ENCODE measurements around the gene NEDD4.
"Not testable (repeated sequence)": the region's sequence is repeated elsewhere in the genome, so short reads cannot be mapped to it uniquely, and the experiment has no call there.

Gene NEDD4

DNA sequence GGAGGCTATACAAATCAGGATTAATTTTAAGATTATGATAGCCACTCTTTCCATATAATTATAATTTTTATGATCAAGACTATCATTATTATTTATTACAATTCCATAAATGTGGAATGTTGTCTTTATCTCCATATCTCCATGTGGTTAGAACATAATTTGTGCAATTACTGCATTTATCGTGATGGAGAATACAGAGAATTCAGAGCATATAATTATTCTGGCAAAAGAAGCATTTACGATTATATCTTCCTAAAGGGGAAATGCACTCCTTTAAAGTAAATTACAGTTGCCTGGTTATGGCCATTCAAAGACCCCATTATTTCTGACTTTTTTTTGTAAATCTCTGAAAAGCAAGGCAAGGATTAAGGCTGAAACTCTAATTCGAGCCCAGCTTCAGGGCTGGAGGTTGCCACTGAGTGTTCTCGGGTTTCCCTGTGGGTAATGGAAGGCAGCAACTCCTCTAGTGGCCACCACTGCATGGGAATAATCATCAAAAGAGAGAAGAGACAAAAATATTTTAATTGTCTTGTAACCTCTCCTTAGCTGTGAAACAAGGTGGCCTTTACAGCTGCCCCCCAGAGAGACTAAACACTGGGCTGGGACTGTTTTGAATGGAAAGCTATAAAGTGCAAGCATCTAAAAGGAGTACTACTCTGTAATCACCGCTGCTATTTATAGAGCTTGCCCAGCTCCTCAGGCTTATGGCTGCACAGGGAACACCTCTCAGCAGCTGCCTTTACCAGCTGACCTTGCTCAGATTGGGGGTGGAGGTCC is 190.6 kb downstream of the NEDD4 start:
- Histone ChIP-seq H3K4me1 (ENCODE audit: control insufficient read depth, insufficient read depth, low read length, poor library complexity, severe bottlenecking) (peaks cover 32% of the 10 kb centered on the region), H3K9me3 (ENCODE audit: control insufficient read depth, low read length) (no peaks in the 10 kb centered on the region), H3K36me3 (ENCODE audit: control insufficient read depth, insufficient read depth, low read length) (no peaks in the 10 kb centered on the region), H3K27ac (ENCODE audit: low read depth, low read length, severe bottlenecking) (peak overlapping the region; percentile 2), H3K4me3 (ENCODE audit: extremely low read depth, insufficient read depth, low read length, poor library complexity, severe bottlenecking) (no peak overlapping the region)
- WGBS, 2 experiments (ENCODE audit: insufficient coverage in 2 of 2), result 85 to 97% methylated on average over 2 to 4 of the region's 5 CpGs

DNA sequence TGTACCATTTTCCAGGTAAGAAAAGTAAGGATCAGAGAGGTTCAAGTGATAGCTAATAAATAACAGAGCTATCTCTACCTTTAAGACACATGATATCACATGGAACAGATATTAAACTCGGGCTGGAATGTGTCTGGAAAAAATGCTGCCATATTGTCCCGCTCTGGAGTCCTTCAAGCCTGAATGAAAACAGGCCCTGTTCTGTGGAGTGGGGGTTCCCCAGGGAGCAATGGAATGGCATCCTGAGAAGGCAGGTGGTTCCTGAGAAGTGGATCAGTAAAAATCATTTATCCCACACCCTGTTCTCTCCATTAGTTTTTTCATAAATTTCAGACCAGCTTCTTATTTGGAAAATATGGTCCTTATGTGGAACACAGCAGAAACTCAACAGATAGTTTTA is 193.2 kb downstream of the NEDD4 start:
- H3K27ac ChIP-seq (ENCODE audit: low read depth, low read length, severe bottlenecking), result peak overlapping the region; percentile 79
- 100% methylated on average over 1 to 2 of the region's 2 CpGs for WGBS, 2 experiments (ENCODE audit: insufficient coverage in 2 of 2)

DNA sequence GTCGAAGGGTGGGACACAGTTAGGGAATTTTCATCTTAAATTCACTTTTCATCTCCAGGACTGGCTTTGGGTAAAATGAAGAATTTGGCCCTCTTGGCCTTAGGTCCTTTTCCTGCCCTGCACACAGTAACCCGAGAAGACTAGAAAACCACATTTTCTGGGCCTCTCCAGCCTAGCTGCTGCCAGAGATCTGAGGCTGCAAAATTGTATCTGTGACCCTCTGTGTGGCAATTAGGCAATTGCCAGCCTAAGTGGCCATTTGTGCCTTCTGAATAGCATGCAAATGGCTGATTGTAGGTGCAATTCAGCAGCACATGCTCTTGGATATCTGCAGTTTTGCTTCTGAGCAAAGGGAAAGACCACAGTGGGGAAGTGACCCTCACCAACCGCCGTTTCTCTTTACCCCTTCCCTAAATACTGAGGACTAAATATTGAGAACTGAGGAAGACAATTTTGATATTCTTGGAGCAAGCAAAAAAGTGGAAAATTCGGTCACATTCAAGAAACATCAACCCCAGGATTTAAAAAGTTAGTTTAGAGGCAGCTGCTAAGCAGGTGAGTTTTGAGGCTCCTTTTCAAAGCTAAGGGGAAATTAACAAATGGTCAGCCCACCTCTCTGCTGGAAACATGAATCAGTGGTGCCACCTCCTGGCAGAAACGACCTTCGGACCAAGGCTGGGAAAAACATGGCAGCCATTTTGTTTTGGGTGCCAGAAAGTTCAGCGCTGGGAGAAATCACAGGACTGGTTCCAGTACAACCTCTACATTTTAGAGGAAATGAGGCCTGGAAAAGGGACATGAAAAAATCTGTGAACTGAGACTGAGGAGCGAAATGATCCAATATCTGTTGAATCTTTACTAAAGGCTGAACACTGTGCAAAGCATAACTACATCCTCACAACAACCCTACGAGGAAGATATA is 193.9 kb downstream of the NEDD4 start:
- Histone ChIP-seq H3K4me1 (ENCODE audit: control insufficient read depth, insufficient read depth, low read length, poor library complexity, severe bottlenecking) (peaks cover 32% of the 10 kb centered on the region), H3K36me3 (ENCODE audit: control insufficient read depth, insufficient read depth, low read length) (no peaks in the 10 kb centered on the region), H3K4me3 (ENCODE audit: extremely low read depth, insufficient read depth, low read length, poor library complexity, severe bottlenecking) (no peak overlapping the region), H3K9me3 (ENCODE audit: control insufficient read depth, low read length) (peaks cover 10% of the 10 kb centered on the region), H3K27ac (ENCODE audit: low read depth, low read length, severe bottlenecking) (peak overlapping the region; percentile 79)
- 0 to 12% methylated on average over 2 to 4 of the region's 10 CpGs for WGBS, 2 experiments (ENCODE audit: insufficient coverage in 2 of 2)

More for the DNA sequence above, 193.2 kb downstream of the NEDD4 start:
- Histone ChIP-seq H3K36me3 (ENCODE audit: control insufficient read depth, insufficient read depth, low read length) (no peaks in the 10 kb centered on the region), H3K4me1 (ENCODE audit: control insufficient read depth, insufficient read depth, low read length, poor library complexity, severe bottlenecking) (peaks cover 32% of the 10 kb centered on the region), H3K4me3 (ENCODE audit: extremely low read depth, insufficient read depth, low read length, poor library complexity, severe bottlenecking) (no peak overlapping the region), H3K9me3 (ENCODE audit: control insufficient read depth, low read length) (peaks cover 4% of the 10 kb centered on the region)

DNA sequence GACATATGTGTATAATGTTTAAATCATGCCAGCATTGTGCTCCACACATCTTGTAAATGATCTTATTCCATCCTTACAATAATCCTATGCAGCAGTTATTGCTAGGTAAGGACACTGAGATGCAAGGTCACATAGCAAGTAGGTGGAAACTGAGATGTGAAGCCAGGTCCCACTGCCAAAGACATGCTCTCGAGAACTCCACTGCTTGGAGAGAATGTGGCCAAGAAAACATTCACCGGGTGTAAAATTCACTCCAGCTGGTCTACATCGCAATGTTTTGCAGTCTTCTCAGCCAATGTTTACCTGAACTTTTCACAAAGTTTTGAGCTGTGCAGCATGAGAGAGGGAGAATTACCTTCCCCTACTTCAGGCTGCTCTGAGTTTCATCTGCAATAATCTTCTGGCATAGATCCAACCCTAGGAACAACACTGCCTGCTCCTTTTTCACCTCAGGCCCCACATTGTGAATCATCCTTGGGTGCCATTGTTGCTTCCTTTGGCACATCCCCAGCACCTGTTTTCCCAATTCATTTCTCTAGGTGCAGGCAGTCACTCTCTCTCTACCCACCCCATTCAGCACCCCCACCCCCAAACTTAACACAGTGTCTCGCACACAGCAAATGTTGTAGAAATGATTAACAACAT is 197.0 kb downstream of the NEDD4 start:
- no peaks in the 10 kb centered on the region for H3K36me3 ChIP-seq (ENCODE audit: control insufficient read depth, insufficient read depth, low read length)
- H3K27ac ChIP-seq (ENCODE audit: low read depth, low read length, severe bottlenecking), result no peak overlapping the region
- WGBS, 2 experiments (ENCODE audit: insufficient coverage in 2 of 2), result 67 to 69% methylated on average over 4 of the region's 4 CpGs
- peaks cover 19% of the 10 kb centered on the region for H3K9me3 ChIP-seq (ENCODE audit: control insufficient read depth, low read length)
- no peak overlapping the region for H3K4me3 ChIP-seq (ENCODE audit: extremely low read depth, insufficient read depth, low read length, poor library complexity, severe bottlenecking)
- H3K4me1 ChIP-seq (ENCODE audit: control insufficient read depth, insufficient read depth, low read length, poor library complexity, severe bottlenecking), result peaks cover 35% of the 10 kb centered on the region

DNA sequence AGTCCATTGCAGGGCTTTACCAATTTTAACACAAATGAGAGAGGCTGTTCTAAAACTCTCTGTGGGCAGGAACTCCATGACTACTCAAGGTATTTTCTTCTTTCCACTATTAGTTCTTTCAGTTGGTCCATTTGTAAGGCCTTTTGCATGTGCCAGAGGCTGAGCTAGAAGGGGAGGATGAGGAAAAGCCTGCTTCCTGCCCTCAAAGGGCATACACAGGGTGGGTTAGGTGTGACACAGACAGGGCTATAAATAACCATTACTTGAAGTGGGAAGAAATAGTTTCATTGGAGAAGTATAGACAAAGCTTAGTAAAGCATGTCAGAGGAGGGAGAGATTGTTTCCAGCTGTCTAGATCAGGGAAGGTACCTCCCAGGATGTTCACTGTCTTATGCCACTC is 198.4 kb downstream of the NEDD4 start:
- peaks cover 42% of the 10 kb centered on the region for H3K4me1 ChIP-seq (ENCODE audit: control insufficient read depth, insufficient read depth, low read length, poor library complexity, severe bottlenecking)
- H3K4me3 ChIP-seq (ENCODE audit: extremely low read depth, insufficient read depth, low read length, poor library complexity, severe bottlenecking), result no peak overlapping the region
- H3K36me3 ChIP-seq (ENCODE audit: control insufficient read depth, insufficient read depth, low read length), result no peaks in the 10 kb centered on the region
- H3K27ac ChIP-seq (ENCODE audit: low read depth, low read length, severe bottlenecking), result no peak overlapping the region
- H3K9me3 ChIP-seq (ENCODE audit: control insufficient read depth, low read length), result peaks cover 21% of the 10 kb centered on the region

DNA sequence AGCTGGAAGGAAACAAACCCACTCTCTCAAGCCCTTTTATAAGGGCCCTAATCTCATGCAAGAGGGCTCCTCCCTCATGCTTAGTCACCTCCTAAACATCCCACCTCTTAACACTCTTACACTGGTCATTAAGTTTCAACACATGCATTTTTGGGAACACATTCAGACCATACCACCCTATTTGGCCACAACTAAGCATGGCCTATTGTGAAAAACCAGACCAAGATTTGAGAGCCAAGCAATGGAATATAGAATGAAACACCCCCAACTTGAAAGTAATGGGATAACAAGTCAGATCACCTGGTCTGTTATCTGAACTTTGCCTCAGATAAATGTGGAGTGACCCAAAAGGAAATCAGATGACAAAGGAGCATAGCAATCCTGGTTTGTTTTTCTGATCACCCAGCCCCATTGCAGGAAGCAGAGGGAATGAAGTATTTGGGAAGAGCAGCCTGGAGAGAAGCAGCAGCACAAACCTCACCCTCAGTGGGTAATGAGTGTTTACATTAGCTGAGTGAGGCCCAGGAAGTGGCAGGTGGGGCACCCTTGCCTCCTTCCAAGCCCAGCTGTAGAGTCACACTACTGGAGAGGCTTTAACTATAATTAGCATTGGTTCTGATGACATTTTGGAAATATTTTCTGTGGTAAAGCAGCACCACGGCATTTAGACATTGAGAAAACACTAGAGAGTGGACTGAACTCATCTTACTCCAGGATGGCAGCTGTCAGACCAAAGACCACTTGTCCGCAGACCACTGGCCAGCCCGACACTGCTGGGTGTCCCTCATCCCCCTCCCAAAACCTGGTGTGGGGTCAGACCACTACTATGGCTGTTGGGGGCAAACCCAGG is 201.6 kb downstream of the NEDD4 start:
- WGBS, 2 experiments (ENCODE audit: insufficient coverage in 2 of 2), result 96 to 100% methylated on average over 1 to 3 of the region's 3 CpGs
- Histone ChIP-seq H3K9me3 (ENCODE audit: control insufficient read depth, low read length) (peaks cover 33% of the 10 kb centered on the region), H3K4me3 (ENCODE audit: extremely low read depth, insufficient read depth, low read length, poor library complexity, severe bottlenecking) (no peak overlapping the region), H3K27ac (ENCODE audit: low read depth, low read length, severe bottlenecking) (peak overlapping the region; percentile 89), H3K4me1 (ENCODE audit: control insufficient read depth, insufficient read depth, low read length, poor library complexity, severe bottlenecking) (peaks cover 21% of the 10 kb centered on the region), H3K36me3 (ENCODE audit: control insufficient read depth, insufficient read depth, low read length) (no peaks in the 10 kb centered on the region)

DNA sequence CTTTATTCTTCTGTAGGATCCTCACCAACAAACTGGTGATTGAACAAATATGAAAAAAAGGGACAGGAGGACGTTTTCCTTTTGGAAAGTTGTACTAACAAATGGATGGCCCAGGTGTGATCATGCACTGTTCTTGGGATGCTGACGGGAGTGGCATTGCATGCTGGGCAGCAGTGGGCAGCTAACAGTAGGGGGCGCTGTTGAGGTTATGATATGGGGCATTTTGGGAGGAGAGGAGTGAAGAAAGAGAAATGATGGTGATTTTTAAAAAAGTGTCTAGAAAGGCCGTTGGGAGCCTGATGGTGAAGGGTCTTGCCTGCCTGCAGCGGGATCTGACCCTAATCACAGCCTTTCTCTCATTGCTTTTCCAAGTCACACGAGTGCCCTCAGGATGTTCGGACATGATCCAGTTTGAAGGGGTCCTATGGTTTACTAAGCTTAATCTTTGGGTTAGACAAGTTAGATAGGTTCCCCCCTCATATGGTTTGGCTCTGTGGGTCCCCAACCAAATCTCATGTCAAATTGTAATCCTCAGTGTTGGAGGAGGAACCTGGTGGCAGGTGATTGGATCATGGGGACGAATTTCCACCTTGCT is 204.2 kb downstream of the NEDD4 start:
- H3K9me3 ChIP-seq (ENCODE audit: control insufficient read depth, low read length), result peaks cover 19% of the 10 kb centered on the region
- H3K27ac ChIP-seq (ENCODE audit: low read depth, low read length, severe bottlenecking), result no peak overlapping the region
- H3K36me3 ChIP-seq (ENCODE audit: control insufficient read depth, insufficient read depth, low read length), result no peaks in the 10 kb centered on the region
- WGBS, 2 experiments (ENCODE audit: insufficient coverage in 2 of 2), result 88 to 94% methylated on average over 6 of the region's 8 CpGs
- peaks cover 44% of the 10 kb centered on the region for H3K4me1 ChIP-seq (ENCODE audit: control insufficient read depth, insufficient read depth, low read length, poor library complexity, severe bottlenecking)
- H3K4me3 ChIP-seq (ENCODE audit: extremely low read depth, insufficient read depth, low read length, poor library complexity, severe bottlenecking), result no peak overlapping the region

DNA sequence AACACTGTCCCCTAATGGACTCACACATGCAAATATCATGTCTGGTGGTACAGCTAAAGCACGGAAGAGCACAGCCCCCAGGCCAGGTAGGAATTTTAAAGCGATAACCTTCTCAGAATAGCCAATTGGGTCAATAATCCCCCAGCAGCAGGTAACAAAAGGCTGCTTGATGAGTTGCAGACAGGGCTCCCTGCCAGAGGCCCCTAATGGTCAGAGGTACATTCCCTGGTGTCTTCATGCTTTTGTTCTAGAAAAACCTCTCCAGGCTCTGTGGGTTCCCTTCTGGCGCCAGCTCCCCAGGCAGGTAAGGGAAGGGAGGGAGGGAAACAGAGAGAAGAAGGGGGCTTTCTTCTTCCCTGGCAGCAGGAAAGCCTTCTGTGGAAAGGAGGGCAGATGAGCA is 207.1 kb downstream of the NEDD4 start:
- Histone ChIP-seq H3K4me1 (ENCODE audit: control insufficient read depth, insufficient read depth, low read length, poor library complexity, severe bottlenecking) (peaks cover 44% of the 10 kb centered on the region), H3K27ac (ENCODE audit: low read depth, low read length, severe bottlenecking) (peak overlapping the region; percentile 59), H3K9me3 (ENCODE audit: control insufficient read depth, low read length) (peaks cover 14% of the 10 kb centered on the region), H3K36me3 (ENCODE audit: control insufficient read depth, insufficient read depth, low read length) (no peaks in the 10 kb centered on the region), H3K4me3 (ENCODE audit: extremely low read depth, insufficient read depth, low read length, poor library complexity, severe bottlenecking) (no peak overlapping the region)
- WGBS, 2 experiments (ENCODE audit: insufficient coverage in 2 of 2), result 25 to 40% methylated on average over 3 of the region's 3 CpGs

DNA sequence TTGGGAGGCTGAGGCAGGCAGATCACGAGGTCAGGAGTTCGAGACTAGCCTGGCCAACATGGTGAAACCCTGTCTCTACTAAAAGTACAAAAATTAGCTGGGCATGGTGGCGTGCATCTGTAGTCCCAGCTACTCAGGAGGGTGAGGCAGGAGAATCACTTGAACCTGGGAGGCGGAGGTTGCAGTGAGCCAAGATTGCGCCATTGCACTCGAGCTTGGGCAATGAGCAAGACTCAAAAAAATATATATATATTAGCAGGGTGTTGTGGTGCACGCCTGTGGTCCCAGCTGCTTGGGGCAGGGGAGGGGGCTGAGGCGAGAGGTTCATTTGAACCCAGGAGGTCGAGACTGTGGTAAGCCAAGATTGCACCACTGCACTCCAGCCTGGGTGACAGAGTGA is 207.8 kb downstream of the NEDD4 start:
- H3K27ac ChIP-seq (ENCODE audit: low read depth, low read length, severe bottlenecking); H3K4me3 ChIP-seq (ENCODE audit: extremely low read depth, insufficient read depth, low read length, poor library complexity, severe bottlenecking); H3K36me3 ChIP-seq (ENCODE audit: control insufficient read depth, insufficient read depth, low read length): not testable (repeated sequence)
- WGBS, 2 experiments (ENCODE audit: insufficient coverage in 2 of 2), result 91 to 94% methylated on average over 5 to 7 of the region's 9 CpGs
- peaks cover 14% of the 10 kb centered on the region for H3K9me3 ChIP-seq (ENCODE audit: control insufficient read depth, low read length)
- peaks cover 36% of the 10 kb centered on the region for H3K4me1 ChIP-seq (ENCODE audit: control insufficient read depth, insufficient read depth, low read length, poor library complexity, severe bottlenecking)

DNA sequence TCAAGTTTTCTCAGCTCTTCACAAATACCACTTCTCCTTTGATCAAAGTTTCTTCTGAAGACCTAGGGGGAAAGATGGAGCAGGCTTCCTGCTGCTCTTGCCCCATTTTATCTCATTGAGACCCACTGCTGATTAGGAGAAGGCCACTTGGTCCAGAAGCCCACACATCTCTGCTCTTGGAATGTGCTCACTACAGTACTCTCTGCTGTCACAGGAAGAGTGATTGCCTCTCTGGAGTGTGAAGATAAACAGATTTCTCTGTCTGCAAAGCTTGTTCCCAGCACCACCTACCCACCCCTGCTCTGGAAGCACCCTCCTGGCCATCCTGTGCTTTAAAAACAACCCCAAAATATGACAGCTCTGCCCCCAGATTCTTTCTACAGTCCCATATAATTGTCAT is 209.1 kb downstream of the NEDD4 start:
- Histone ChIP-seq H3K9me3 (ENCODE audit: control insufficient read depth, low read length) (peaks cover 7% of the 10 kb centered on the region), H3K27ac (ENCODE audit: low read depth, low read length, severe bottlenecking) (peak overlapping the region; percentile 86), H3K4me3 (ENCODE audit: extremely low read depth, insufficient read depth, low read length, poor library complexity, severe bottlenecking) (no peak overlapping the region)

More for the DNA sequence above, 209.1 kb downstream of the NEDD4 start:
- no peaks in the 10 kb centered on the region for H3K36me3 ChIP-seq (ENCODE audit: control insufficient read depth, insufficient read depth, low read length)
- H3K4me1 ChIP-seq (ENCODE audit: control insufficient read depth, insufficient read depth, low read length, poor library complexity, severe bottlenecking), result peaks cover 36% of the 10 kb centered on the region
